Measurements from ENCODE around the gene MNT.
"Not testable (repeated sequence)": the region's sequence is repeated elsewhere in the genome, so short reads cannot be mapped to it uniquely, and the experiment has no call there.

The MNT gene

GRCh38 chr17:2400877-2401425 is at the start of gene MNT:
TSS of gene MNT (minus strand) at chr17:2401060. CDS start at chr17:2400712, 348 bp downstream.
- peak; percentile 86 to 99 (median 94) for DNase-seq
- intact Hi-C loops (cut with DNase I), result loop anchor here (1.0 to 5.0 kb wide), 2 partner anchors 8 to 191 kb away; partner anchors contain the start of gene PAFAH1B1

- no peak for DNase-seq
- intact Hi-C loops (cut with DNase I), result no loop called here
Measured at GRCh38 chr17:2450016-2450650, 49.3 kb upstream of the MNT start.

GRCh38 chr17:2449486-2449885 is 48.6 kb upstream of the MNT start:
- intact Hi-C loops (cut with DNase I), result no loop called here
- DNase-seq, result no peak

GRCh38 chr17:2447479-2447878 is 46.6 kb upstream of the MNT start:
- DNase-seq; intact Hi-C loops (cut with DNase I): not testable (repeated sequence)

- intact Hi-C loops (cut with DNase I), result no loop called here
- no peak for DNase-seq
Measured at GRCh38 chr17:2445638-2446037, 44.8 kb upstream of the MNT start.

- intact Hi-C loops (cut with DNase I), result no loop called here
- DNase-seq, result no peak
Measured at GRCh38 chr17:2444382-2444781, 43.5 kb upstream of the MNT start.

- DNase-seq, result no peak
- intact Hi-C loops (cut with DNase I), result no loop called here
Measured at GRCh38 chr17:2442166-2442565, 41.3 kb upstream of the MNT start.

GRCh38 chr17:2440930-2441329 is 40.1 kb upstream of the MNT start:
- no peak for DNase-seq
- intact Hi-C loops (cut with DNase I), result no loop called here

- intact Hi-C loops (cut with DNase I); DNase-seq: not testable (repeated sequence)
Measured at GRCh38 chr17:2439997-2440396, 39.1 kb upstream of the MNT start.

GRCh38 chr17:2438823-2439222 is 38.0 kb upstream of the MNT start:
- no peak for DNase-seq
- intact Hi-C loops (cut with DNase I), result no loop called here

- intact Hi-C loops (cut with DNase I), result no loop called here
- DNase-seq, result no peak
Measured at GRCh38 chr17:2436316-2436905, 35.6 kb upstream of the MNT start.

- peak in 4 of 10 donors; percentile 29 to 86 (median 35) for DNase-seq
- intact Hi-C loops (cut with DNase I), result no loop called here
Measured at GRCh38 chr17:2435862-2436261, 35.0 kb upstream of the MNT start.

- peak in 4 of 10 donors; percentile 33 to 76 (median 41) for DNase-seq
- intact Hi-C loops (cut with DNase I), result no loop called here
Measured at GRCh38 chr17:2435181-2435741, 34.4 kb upstream of the MNT start.

GRCh38 chr17:2433696-2434095 is 32.8 kb upstream of the MNT start:
- intact Hi-C loops (cut with DNase I), result no loop called here
- no peak for DNase-seq

- no peak for DNase-seq
- intact Hi-C loops (cut with DNase I), result no loop called here
Measured at GRCh38 chr17:2427910-2428309, 27.1 kb upstream of the MNT start.

- intact Hi-C loops (cut with DNase I), result no loop called here
- no peak for DNase-seq
Measured at GRCh38 chr17:2427215-2427614, 26.4 kb upstream of the MNT start.

GRCh38 chr17:2423271-2423670 is 22.4 kb upstream of the MNT start:
- intact Hi-C loops (cut with DNase I), result no loop called here

GRCh38 chr17:2421315-2422147 is 20.7 kb upstream of the MNT start:
- intact Hi-C loops (cut with DNase I), result no loop called here
- peak in 3 of 10 donors; percentile 38 to 82 (median 51) for DNase-seq

More at GRCh38 chr17:2423271-2423670, 22.4 kb upstream of the MNT start:
- no peak for DNase-seq

GRCh38 chr17:2420176-2420575 is 19.3 kb upstream of the MNT start:
- DNase-seq, result no peak
- intact Hi-C loops (cut with DNase I), result no loop called here

- no peak for DNase-seq
- intact Hi-C loops (cut with DNase I), result no loop called here
Measured at GRCh38 chr17:2419486-2419885, 18.6 kb upstream of the MNT start.

- DNase-seq, result no peak
- intact Hi-C loops (cut with DNase I), result no loop called here
Measured at GRCh38 chr17:2418572-2418971, 17.7 kb upstream of the MNT start.

Data from posterior cingulate gyrus (tissue), 11 donors.